Loucy (cell line): Measurements from ENCODE around the gene VPS9D1.

Source experiments
- CTCF ChIP-seq: fragments of 200-600 bp; sonication (generic); conservative IDR thresholded peaks from 2 replicates; pipeline ENCODE4 v1.5.1; 2014; ENCODE audit warnings: mild to moderate bottlenecking, antibody characterized with exemption, low read length
- EZH2phosphoT487 ChIP-seq: fragments of 200-600 bp; IDR thresholded peaks from 2 replicates; pipeline ENCODE4 v1.6.1; 2018; ENCODE audit warnings: antibody characterized with exemption, mild to moderate bottlenecking, moderate library complexity, borderline replicate concordance

GRCh38 chr16:89741342-89742014, 20.8 kb upstream of the VPS9D1 start:
- TF ChIP-seq CTCF (no peak), EZH2phosphoT487 (no peak)
